Measurements from ENCODE around the gene TLX2. TPM values are rescaled to one million over a fixed set of nuclear protein-coding genes. Genes with fewer than 3 reads are reported as not detected.
"Not testable (repeated sequence)": the region's sequence is repeated elsewhere in the genome, so short reads cannot be mapped to it uniquely, and the experiment has no call there.

TLX2 gene
- not detected for total RNA-seq
- long read RNA-seq, donor 1: 0 reads
- long read RNA-seq, donor 2: 0 reads

DNA sequence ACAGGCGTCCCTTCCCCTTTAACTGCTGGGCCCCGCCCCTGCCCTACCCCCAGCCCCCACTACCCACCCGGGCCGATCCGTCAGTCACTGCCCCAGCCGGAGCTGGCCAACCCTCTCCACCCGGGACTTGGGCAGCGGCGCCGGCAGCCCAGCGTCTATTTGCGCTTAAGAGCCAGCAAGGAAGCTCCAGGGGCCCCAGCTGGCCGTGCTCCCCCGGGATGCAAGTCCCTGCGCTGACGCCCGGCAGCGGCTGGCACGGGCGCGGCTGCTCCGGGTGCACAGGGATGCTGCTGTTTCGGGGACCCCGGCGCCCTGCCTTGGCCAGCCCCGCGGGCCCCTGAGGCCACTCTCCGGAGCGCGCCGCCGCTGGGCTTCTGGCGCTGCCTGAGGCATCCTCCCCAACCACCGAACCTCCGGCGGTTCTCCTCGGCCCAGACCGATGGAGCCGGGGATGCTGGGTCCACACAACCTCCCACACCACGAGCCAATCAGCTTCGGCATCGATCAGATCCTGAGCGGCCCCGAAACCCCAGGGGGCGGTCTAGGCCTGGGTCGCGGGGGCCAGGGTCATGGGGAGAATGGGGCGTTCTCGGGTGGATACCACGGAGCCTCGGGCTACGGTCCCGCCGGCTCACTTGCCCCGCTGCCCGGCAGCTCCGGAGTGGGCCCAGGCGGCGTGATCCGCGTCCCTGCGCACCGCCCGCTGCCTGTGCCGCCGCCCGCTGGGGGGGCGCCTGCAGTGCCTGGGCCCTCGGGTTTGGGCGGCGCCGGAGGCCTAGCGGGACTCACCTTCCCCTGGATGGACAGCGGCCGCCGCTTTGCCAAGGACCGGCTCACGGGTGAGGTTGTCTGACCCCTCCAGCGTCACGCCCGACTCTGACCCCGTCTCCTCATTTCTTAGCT is at the start of gene TLX2:
Gene TLX2, plus strand, starts transcription at position 83 of the 903 bp plus-strand sequence. Its CDS starts 357 bp downstream, at position 440.
- intact Hi-C loops (cut with DNase I): no loop called here
- DNase-seq (ENCODE audit: low spot score): peak; percentile 78

DNA sequence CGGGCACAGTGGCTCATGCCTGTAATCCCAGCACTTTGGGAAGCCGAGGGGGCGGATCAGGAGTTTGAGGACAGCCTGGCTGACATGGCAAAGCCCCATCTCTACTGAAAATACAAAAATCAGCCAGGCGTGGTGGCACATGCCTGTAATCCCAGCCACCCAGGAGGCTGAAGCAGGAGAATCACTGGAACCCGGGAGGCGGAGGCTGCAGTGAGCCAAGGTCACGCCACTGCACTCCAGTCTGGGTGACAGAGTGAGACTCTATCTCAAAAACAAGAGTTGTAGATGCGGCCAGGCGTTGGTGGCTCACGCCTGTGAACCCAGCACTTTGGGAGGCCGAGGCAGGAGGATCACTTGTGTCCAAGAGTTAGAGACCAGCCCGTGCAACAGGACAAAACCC is 43.5 kb upstream of the TLX2 start:
- intact Hi-C loops (cut with DNase I): not testable (repeated sequence)
- peak; percentile 47 for DNase-seq (ENCODE audit: low spot score)

DNA sequence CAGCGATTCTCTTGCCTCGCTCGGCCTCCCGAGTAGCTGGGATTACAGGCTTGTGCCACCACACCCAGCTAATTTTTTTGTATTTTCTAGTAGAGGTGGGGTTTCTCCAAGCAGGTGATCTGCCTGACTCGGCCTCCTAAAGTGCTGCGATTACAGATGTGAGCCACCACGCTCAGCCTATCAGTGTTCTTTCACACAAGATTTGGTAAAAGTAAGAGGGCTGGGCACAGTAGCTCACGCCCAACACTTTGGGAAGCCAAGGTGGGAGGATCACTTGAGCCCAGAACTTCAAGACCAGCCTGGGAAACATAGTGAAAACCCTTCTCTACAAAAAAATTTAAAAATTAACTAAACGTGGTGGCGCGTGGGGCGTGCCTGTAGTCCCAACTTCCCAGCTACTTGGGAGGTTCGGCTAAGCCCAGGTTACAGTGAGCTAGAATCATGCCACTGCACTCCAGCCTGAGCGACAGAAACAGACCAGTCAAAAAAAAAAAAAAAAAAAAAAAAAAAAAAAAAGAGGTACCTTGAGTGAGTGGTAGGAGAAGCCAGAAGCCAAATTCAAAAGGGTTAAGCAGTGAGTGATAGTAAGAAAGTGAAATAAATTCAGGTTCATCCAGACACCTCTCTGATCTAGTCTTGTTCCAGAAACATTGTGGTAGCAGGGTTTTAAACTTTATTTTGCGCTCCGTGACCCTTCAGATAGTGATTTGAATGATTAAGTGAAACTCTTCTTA is 42.8 kb upstream of the TLX2 start:
- intact Hi-C loops (cut with DNase I): no loop called here
- DNase-seq (ENCODE audit: low spot score): peak; percentile 38

DNA sequence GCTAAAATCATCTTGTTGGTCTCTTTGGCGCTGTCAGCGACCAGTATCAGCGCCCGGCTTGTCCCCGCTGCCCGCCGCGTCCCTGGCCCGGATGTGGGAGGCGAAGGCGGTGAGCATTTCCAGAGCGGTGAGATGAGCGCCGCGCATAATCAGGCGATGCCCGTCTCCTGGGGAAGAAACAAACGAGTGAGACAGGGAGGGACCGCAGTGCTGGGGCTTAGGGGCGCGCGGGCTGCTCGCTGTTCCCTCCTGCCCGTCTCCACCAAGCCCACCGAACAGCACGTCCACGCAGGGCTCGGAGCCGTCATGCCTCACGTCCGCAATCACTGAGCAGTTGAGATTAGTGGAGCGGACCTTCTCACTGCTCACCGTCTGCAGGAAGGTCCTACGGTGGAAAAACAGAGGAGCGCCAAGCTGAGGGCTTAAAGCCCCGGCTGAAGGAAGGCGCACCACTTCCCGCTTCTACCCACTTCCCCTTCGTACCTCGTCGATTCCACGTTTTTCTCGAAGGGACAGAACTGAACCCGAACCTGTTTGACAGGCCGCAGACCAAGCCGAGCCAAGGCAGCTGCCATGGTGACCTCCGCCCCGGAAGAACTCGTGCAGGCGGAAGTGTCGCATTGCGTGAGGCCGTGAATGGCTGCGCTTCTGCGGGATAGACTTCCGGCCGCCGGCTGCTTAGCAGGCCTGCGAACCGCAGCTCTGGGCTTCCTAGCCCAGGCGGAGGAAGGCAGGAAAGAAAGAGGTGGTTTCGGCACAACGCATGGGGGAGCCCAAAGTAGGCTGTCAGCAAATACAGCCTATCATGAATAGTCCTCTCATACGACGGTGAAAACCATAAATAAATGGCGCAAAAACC is 41.9 kb upstream of the TLX2 start, which contains the start of gene MRPL53:
Gene MRPL53, minus strand, starts transcription at position 595 of the 859 bp plus-strand sequence. Its CDS starts 20 bp downstream, at position 575.
- peak; percentile 98 for DNase-seq (ENCODE audit: low spot score)
- intact Hi-C loops (cut with DNase I): no loop called here

DNA sequence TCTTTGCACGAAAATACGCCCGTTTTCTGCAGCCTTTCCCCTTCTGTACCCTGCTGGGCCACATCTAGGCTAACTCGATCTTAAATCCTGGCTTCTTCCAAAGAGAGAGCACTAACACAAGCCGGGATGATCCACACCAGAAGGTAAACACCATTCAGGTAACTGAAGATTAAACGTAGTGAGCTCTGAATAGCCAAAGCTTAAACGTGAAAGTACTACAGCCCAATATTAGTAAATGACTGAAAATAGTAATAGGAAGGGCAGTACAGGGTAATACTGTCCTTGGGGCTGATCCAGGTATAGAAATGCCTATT is 41.3 kb upstream of the TLX2 start:
- intact Hi-C loops (cut with DNase I): no loop called here

DNA sequence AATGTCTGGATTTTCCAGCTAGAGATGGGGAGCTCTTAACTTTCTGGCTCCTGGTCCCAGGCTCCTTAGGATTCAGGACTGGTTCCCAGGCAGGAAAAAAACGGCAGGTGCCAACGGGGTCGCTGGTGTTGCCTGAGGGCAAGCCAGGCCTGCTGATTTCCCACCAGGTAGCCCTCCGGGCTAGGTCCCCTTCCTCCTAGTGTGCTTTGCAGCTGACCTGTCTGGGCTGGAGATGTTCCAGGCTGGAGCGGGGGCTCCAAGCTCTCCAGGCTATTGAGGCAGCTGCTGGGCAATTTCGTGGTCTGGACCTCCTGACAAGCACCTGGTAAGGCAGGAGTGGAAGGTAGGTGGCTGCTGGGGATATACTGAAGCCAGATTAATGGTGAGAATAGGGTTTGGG is 39.8 kb upstream of the TLX2 start:
- intact Hi-C loops (cut with DNase I): no loop called here
- DNase-seq (ENCODE audit: low spot score): peak; percentile 76

More for the DNA sequence above, 41.3 kb upstream of the TLX2 start:
- DNase-seq (ENCODE audit: low spot score): no peak

DNA sequence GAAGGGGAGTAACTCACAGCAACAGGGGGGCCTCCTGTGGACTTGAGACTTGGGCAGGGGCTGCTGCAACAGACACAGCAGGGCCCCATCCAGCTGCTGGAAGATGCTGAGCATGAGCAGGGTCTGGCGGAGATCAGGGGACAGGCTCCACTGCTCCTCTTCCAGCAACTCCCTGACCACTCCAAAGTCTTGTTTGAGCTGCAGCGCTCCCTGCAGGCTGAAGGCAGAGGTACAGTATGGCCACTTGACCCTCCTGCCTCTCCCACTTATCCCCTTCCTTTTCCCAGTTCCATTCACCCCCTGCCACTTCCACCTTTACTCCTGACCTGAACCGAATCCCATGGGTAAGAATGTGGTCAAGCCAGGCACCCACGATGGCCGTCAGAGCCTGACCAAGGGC is 39.4 kb upstream of the TLX2 start:
- intact Hi-C loops (cut with DNase I): no loop called here
- DNase-seq (ENCODE audit: low spot score): peak; percentile 58

DNA sequence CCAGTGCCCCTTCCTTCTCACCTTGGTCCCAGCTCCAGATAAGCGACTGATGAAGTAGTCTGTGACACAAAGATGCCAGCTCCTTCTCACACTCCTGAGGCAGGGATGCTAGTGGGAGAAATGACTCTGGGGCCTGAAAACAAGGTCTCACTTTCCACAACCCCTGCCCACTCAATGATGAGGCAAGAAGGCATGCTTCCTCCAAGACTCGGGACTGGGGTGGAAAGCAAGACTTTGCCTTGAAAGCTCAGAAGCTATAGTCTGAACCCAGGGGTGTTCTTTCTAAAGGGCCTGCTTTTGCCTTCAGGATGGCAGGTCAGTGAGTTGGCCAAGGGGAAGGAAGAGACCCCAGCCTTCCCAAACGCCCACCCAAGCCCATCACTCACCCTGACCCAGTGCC is 32.8 kb upstream of the TLX2 start:
- no peak for DNase-seq (ENCODE audit: low spot score)
- intact Hi-C loops (cut with DNase I): loop anchor here (5.0 kb wide), 2 partner anchors 101 to 106 kb away; no protein-coding TSS in a partner anchor

DNA sequence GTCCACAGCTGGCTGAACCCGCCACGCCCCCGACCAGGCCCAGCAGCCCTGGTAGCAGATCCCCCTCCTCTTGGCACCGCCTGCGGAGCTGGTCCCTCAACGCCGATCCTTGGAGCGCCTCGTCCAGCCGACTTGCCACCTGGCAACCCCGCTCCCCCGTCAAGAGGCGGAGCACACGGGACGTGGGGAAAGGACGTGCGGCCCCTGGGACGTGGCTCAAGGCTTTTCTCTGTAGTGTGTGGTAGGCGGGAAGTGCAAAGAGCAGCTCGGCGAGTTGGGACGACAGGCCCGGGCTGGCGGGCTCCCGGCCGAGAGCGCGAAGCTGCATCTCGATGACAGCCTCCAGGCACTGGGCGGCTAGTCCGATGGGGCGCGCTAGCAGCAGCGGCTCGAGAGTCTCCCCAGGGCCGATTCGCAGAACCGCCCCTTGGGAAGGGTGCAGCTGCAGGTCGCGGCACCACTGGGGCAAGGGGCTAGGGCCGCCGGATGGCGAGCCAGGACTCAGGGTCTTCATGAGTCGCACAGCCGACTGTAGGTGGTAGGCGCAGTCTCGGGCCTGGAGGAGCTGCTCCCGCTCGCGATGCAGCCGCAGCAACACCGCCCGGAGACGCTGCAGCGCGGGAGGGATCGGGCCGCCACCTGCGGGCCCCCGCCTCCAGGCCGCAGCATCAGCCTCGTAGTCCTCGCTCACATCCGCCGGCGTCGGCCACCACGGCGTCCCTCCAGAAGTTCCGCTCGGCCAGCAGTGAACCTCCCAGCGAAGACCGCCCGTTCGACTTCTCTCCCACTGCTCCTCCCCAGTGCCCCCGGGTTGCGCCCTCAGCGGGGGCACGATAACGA is 32.1 kb upstream of the TLX2 start:
- peak; percentile 91 for DNase-seq (ENCODE audit: low spot score)
- intact Hi-C loops (cut with DNase I): loop anchor here (5.0 kb wide), 2 partner anchors 100 to 105 kb away; no protein-coding TSS in a partner anchor

DNA sequence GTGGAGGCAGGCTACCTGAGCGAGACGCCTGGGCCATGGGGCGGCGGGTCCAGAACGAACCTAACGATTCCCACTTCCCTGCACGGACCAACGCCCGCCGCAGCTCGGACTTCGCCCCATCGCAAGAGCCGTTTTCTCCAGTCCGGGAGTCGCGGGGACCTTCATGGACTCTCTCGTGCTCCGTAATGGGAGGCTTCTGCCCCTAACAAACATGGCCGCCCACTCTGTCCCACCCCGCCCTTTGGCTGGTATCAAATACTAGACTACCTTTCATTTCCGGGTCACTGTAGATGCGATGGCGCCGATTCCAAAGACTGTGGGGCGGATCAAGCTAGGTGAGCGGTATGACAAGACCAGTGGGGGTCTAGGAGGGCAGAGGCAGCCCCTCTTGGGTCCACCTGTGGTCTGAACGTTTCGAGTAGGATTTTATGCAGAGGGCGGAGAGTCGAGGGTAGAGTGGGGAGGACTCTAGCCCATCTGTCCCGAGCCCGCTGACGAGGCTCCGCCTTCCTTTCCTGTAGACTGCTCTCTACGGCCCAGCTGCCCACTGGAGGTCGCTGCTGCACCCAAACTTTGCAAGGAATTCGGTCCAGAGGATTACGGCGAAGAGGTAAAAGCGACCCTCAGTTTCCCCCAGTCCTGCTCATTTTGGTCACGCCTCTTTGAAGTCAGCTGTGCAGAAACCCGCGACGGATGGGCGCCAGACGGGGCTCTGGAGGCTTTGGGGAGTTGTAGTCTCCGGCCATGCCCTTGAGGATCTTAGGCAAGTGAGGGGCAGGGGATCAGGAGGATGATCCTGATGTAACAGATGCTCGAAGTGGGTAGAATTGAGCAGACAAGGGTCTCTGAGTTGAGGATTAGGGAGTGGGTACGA is 31.2 kb upstream of the TLX2 start, which contains the start of the genes CCDC142 and TTC31:
Gene CCDC142, minus strand, starts transcription at position 198 of the 874 bp plus-strand sequence. Its CDS starts 161 bp downstream, at position 37.
Gene TTC31, plus strand, starts transcription at position 281 of the 874 bp plus-strand sequence. Its CDS starts 15 bp downstream, at position 296.
- intact Hi-C loops (cut with DNase I): loop anchor here (5.0 kb wide), 2 partner anchors 99 to 104 kb away; no protein-coding TSS in a partner anchor
- peak; percentile 99 for DNase-seq (ENCODE audit: low spot score)

DNA sequence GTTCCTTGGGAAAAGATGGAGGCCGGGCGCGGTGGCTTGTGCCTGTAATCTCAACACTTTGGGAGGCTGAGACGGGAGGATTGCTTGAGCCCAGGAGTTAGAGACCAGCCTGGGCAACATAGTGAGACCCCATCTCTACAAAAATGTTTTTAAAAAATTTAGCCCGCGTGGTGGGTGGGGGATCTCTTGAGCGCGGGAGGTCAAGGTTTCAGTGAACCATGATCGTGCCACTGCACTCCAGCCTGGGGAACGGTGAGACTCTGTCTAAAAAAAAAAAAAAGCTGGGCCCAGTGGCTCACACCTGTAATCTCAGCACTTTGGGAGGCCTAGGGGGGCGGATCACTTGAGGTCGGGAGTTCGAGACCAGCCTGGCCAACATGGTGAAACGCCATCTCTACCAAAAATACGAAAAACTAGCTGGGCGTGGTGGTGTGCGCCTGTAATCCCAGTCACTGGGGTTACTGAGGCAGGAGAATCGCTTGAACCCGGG is 30.5 kb upstream of the TLX2 start:
- intact Hi-C loops (cut with DNase I): loop anchor here (5.0 kb wide), 2 partner anchors 99 to 104 kb away; no protein-coding TSS in a partner anchor
- DNase-seq (ENCODE audit: low spot score): not testable (repeated sequence)

DNA sequence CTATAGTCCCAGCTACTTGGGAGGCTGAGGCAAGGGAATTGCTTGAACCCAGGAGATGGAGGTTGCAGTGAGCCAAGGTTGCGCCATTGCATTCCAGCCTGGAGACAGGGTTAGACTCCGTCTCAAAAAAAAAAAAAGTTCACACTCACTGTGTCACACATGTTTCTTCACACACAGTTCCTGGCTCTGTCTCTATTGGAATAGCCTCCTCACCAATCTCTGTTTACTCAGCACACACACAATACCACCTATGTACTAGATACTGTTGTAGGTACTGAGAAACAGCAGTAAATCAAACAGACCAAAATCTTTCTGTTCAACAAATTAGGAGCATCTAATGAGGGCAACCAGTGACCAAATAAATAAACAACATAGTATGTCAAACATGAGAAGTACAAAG is 28.1 kb upstream of the TLX2 start:
- DNase-seq (ENCODE audit: low spot score): no peak
- intact Hi-C loops (cut with DNase I): no loop called here

DNA sequence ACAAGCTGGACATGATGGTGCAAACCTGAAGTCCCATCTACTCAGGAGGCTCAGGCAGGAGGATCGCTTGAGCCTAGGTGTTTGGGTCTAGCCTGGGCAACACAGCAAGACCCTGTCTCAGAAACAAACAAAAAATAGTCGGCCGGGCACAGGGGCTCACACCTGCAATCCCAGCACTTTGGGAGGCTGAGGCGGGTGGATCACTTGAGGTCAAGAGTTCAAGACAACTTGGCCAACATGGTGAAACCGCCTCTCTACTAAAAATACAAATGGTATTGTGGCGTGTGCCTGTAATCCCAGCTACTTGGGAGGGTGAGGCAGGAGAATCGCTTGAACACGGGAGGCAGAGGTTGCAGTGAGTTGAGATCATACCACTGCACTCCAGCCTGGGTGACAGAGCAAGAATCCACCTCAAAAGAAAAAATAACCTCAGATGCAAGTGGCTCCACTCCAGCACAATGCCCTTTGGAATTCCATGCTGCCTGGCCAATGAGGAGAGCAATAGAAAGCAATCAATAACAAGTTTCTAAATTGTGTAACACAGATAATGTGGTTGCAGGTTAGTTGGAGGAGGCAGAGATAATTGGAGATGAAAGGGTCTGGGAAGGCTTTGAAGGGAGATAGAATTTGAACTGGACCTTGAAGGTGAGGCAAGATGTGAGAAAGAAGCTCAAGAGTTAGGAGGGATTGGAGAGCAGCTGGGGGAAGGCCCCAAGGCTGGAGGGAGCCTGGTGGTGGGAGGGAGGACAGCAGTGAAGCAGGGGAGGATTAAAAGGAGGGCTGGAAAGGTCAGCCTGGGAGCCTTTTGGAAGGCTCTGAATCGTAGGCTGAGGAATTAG is 25.4 kb upstream of the TLX2 start:
- intact Hi-C loops (cut with DNase I): no loop called here
- peak; percentile 22 for DNase-seq (ENCODE audit: low spot score)

DNA sequence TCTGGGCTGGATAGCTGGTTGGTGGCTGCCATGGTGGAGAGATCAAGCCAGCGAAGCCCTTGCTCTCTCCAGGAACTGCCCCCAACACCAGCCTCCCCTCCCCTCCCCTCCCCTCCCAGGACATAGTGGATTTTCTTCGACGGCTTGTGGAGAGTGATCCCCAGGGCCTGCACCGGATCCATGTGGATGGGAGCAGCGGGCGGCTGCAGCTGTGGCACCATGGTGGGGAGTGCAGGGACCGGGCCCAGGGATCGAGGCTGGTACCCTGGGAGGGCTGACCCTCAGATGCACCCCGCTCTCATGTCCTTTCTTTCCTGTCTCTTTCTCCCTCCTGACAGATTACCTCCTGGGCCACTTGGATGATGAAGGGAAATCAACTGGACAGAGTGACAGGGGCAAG is 24.3 kb upstream of the TLX2 start:
- intact Hi-C loops (cut with DNase I): no loop called here
- DNase-seq (ENCODE audit: low spot score): peak; percentile 69

DNA sequence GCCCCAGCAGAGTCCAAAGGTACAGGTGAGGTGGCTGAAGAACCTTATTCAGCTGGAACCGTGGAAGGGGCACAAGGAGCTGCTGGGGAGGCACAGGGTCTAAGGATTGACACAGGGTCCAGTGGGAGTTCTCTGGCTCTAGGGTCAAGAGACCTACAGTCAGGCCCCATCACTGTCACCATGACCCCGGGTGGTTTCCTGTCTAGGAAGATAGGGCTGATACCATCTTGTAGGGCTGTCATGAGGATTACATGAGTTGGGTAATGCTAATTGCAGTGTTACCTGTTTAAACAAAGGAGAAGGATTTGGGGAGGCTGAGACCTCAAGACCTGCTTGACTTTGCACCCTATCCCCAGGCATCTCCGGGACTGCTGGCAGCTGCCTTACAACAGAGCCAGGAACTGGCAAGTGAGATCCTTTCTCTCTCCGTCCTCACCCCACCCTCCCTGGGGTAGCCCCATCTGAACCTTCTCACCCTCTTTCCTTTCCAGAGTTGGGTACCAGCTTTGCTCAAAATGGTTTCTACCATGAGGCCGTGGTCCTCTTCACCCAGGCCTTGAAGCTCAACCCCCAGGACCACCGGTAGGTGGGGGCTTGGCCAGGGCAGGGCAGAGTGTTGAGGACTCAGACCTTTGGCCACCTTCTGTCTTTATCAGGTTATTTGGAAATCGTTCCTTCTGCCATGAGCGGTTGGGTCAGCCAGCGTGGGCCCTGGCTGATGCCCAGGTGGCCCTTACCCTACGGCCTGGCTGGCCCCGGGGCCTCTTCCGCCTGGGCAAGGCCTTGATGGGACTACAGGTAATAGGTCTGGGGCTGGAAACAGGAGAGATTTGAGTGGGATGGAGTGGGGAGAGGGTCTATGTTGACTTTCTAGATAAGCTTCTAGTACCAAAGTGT is 22.4 kb upstream of the TLX2 start:
- intact Hi-C loops (cut with DNase I): no loop called here
- DNase-seq (ENCODE audit: low spot score): peak; percentile 54
